ENCODE measurements around the gene TRPC5OS. TPM values are rescaled to one million over a fixed set of nuclear protein-coding genes. Genes with fewer than 3 reads are reported as not detected.

The TRPC5OS gene
- total and polyA plus RNA-seq, 2 of the 13 experiments (the other 11 are each of a cell fraction or from before 2014, with no cell fraction given): not detected

DNA sequence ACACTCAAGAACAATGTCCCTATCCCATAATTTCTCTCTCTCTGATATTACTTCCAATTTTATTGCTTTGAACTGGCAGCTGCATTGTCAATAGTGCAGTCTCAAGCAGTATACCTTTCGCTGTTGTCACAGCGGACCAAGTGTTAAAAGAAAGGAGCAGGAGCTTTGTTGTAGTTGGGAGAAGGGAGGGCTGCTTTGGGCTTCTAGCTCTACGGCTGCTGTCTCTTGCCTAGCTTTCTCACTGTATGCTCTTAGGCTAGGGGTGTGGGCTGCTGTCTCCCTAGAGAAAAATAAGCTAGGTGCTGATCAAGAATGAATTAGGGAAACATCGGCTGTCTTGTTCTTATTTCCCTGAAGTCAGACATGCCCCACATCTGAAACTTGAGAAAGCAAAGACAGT, 52.5 kb downstream of the TRPC5OS start:
- Histone ChIP-seq H3K9me3 (ENCODE audit: low read length) (no peaks in the 10 kb centered on the region), H3K4me3 (replicated peaks in 1 of 3; ENCODE audit: insufficient read depth in 1 of 3, low read depth in 2 of 3, low read length in 3 of 3) (no peak overlapping the region), H3K9ac (ENCODE audit: insufficient read depth, low read depth, low read length) (no peak overlapping the region), H3K27me3 (ENCODE audit: control insufficient read depth in 1 of 2, insufficient read depth in 2 of 2, low read length in 2 of 2) (no peaks in the 10 kb centered on the region), H3K4me1 (ENCODE audit: insufficient read depth, low read length) (no peaks in the 10 kb centered on the region), H3K36me3 (replicated peaks in 1 of 2; ENCODE audit: control insufficient read depth in 1 of 2, insufficient read depth in 2 of 2, low read length in 2 of 2) (no peaks in the 10 kb centered on the region), H2AFZ (ENCODE audit: low read length) (no peak overlapping the region), H3K27ac (ENCODE audit: extremely low read length, insufficient read depth, low read length) (no peak overlapping the region), H3K4me2 (ENCODE audit: low read depth, low read length) (no peak overlapping the region), H4K20me1 (ENCODE audit: insufficient read depth, low read length) (no peaks in the 10 kb centered on the region), H3K79me2 (ENCODE audit: insufficient read depth, low read length) (no peaks in the 10 kb centered on the region)
- in situ Hi-C loops (cut with HindIII; ENCODE audit: extremely low pct_ligation_motif_present, low pct_unique_long_range_greater_than_20kb) (no loop called here), intact Hi-C loops (cut with micrococcal nuclease; ENCODE audit: unreplicated experiment) (no loop called here)
- 6% methylated on average over 3 of the region's 4 CpGs for WGBS (ENCODE audit: low lambda C conversion rate)
- POLR2A ChIA-PET: no interaction called here
- ATAC-seq (no peak), DNase-seq (ENCODE audit: low spot score) (no peak), FAIRE-seq (no peak)
- TF ChIP-seq, protein P1, sequence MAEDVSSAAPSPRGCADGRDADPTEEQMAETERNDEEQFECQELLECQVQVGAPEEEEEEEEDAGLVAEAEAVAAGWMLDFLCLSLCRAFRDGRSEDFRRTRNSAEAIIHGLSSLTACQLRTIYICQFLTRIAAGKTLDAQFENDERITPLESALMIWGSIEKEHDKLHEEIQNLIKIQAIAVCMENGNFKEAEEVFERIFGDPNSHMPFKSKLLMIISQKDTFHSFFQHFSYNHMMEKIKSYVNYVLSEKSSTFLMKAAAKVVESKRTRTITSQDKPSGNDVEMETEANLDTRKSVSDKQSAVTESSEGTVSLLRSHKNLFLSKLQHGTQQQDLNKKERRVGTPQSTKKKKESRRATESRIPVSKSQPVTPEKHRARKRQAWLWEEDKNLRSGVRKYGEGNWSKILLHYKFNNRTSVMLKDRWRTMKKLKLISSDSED (CRISPR knock-in tag; IDR thresholded peaks at IDR 0.05): no peak
- TF ChIP-seq, protein P2, sequence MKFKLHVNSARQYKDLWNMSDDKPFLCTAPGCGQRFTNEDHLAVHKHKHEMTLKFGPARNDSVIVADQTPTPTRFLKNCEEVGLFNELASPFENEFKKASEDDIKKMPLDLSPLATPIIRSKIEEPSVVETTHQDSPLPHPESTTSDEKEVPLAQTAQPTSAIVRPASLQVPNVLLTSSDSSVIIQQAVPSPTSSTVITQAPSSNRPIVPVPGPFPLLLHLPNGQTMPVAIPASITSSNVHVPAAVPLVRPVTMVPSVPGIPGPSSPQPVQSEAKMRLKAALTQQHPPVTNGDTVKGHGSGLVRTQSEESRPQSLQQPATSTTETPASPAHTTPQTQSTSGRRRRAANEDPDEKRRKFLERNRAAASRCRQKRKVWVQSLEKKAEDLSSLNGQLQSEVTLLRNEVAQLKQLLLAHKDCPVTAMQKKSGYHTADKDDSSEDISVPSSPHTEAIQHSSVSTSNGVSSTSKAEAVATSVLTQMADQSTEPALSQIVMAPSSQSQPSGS (CRISPR knock-in tag; IDR thresholded peaks at IDR 0.05): no peak
- TF ChIP-seq ZC3H13 (CRISPR knock-in tag; IDR thresholded peaks at IDR 0.05) (no peak), ZNF816 (CRISPR knock-in tag; IDR thresholded peaks at IDR 0.05; ENCODE audit: borderline replicate concordance) (no peak), SMARCE1 (IDR thresholded peaks at IDR 0.05; ENCODE audit: borderline replicate concordance) (no peak), ZNF235 (CRISPR knock-in tag; IDR thresholded peaks at IDR 0.05; ENCODE audit: borderline replicate concordance) (no peak)
- TF ChIP-seq, protein P3, sequence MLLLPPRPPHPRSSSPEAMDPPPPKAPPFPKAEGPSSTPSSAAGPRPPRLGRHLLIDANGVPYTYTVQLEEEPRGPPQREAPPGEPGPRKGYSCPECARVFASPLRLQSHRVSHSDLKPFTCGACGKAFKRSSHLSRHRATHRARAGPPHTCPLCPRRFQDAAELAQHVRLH (CRISPR knock-in tag; IDR thresholded peaks at IDR 0.05; ENCODE audit: borderline replicate concordance, low read depth): no peak
- CTCF ChIA-PET (ENCODE audit: low intra/inter-chr PET ratio, low total read pairs): no interaction called here
- BruUV-seq (replicated peaks): no TSS peak

Other genes with a start within 250 kb of the TRPC5OS start
- 31.2 and 43.9 TPM in 2 replicates for gene ALG13, start 195.0 kb upstream of the TRPC5OS start, total RNA-seq (2016; rRNA removed; fragmentation: Illumina TruSeq; extraction: Trizol)
- 56.1 and 65.5 TPM in 2 replicates for gene ALG13, start 195.0 kb upstream of the TRPC5OS start, polyA plus RNA-seq (2011; rRNA removed)
- not detected in 2 replicates for gene TRPC5, start 206.6 kb downstream of the TRPC5OS start, total RNA-seq (2016; rRNA removed; fragmentation: Illumina TruSeq; extraction: Trizol)
- gene TRPC5, start 206.6 kb downstream of the TRPC5OS start, polyA plus RNA-seq (2011; rRNA removed): not detected in 2 replicates
- gene RTL4, start 206.8 kb downstream of the TRPC5OS start, total RNA-seq (2016; rRNA removed; fragmentation: Illumina TruSeq; extraction: Trizol): not detected in 2 replicates
- not detected in 2 replicates for gene RTL4, start 206.8 kb downstream of the TRPC5OS start, polyA plus RNA-seq (2011; rRNA removed)